HG03558 (cell line): ENCODE data around the gene PICK1.
"Not testable (repeated sequence)": the region's sequence is repeated elsewhere in the genome, so short reads cannot be mapped to it uniquely, and the experiment has no call there.

Source experiments
- ATAC-seq: cut with Tn5 transposase; IDR thresholded peaks from one replicate; pipeline ENCODE4 v1.9.1; 2021; ENCODE audit warnings: moderate number of reproducible peaks; ENCODE audit not compliant: unreplicated experiment; ENCODE audit errors: extremely low read depth

The PICK1 gene

DNA sequence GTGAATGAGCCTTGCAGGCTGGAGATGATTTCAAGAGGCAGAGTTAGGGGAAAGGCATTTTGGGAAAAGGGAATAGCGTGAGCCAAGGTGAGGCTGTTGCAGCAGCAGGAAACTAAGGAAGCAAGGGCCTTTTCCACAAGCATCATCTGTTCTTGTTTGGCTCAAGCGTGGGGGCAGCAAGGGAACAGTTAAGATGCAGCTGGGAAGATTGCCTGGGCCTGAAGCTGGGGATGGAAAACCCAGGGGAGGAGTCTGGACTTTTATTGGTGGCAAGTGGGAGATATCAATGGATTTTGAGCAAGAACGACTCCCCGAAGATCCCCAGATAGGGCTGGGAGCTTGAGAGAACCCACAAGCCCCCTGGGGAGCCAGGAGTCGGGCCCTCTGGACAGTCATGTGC, 27.3 kb upstream of the PICK1 start:
- ATAC-seq = no peak

- ATAC-seq = no peak
Observed at GRCh38 chr22:38030311-38031133, 26.7 kb upstream of the PICK1 start.

DNA sequence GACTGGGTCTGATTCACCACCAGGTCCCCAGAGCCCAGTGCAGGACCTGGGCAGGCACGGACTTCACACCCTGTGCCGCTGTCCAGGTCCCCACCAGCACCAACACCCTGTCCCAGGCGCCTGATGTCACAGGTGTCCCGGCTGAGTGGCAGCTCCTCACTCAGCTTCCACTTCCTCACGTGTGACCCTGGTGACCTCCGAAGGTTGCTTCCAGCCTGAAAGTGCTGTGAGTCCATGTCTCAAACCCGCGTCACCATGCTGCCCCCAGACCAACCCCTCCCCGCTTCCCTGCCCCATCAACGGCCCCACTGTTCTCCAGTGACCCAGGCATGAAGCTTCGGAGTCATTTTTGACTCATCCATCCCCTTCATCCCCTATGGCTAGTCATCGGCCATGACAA, 25.7 kb upstream of the PICK1 start:
- no peak for ATAC-seq

DNA sequence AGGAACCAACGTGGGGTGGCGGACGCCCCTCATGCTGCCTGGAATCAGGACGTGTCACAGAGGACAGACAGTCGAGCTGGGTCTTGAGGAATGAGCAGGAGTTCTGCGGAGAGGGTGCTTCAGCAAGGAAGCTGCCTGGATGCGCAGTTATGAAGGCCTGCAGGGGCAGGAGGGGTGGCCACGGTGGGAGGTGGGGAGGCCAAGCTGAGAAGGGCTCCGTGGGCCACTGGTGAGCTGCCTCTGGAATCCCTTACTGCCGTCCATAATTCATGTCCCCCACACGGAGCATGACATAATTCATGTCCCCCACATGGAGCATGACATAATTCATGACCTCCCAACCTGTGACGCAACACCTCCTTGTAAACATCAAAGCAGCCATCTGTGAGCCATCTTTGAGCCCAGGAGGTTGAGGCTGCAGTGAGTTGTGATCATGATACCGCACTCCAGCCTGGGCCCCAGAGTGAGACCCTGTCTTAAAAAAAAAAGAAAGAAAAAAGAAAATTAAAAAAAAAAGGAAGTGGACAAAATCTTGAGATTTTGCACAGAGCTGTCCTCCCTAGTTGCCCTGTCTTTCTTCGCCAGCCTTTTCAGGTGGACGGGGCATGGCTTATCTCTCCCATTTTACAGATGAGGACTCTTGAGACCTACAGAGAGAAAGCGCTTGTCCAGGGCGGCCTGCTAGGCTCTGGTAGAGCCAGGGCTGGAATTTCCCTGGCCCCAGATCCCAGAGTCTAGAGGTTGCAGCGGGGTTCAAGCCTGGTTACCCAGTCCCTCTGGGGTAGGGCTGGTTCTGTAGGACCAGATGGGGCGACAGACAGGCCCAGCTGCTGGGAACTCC, 24.3 kb upstream of the PICK1 start:
- ATAC-seq = no peak

DNA sequence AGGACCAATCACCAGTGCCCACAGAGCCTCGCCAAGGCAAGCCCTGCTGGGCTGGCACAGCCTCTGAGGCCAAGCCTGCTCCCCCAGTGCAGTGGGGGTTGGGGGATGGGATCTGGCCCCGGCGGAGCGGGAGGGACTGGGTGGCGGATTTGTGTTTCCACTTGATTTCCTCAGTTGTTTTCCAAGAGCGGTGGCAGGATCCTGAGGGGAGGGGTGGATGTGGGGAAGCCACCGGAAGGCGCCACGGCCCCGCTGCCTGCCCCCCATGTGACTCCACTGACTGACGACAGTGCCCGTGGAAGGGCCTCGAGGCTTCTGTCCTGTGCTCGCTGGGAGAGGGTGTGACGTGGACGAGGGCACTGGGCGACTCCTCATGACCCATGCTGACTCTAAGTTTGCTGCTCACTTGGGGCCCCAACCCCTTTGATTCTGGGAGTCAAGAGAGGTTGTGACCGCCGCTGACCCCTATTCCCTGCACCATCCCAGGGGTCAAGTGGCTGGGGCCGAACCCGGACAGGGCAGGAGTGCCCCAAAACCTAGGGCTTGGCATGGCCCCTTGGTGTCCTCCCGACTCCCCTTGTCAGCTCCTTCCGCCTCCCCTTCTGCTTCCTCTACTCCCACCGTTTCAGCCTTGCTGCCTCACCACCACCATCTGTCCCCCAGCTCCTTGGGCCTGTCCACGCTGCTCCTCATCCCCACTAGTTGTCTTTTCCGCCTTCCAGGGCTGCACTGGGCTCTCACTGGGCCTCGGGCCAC, 23.5 kb upstream of the PICK1 start:
- no peak for ATAC-seq

GRCh38 chr22:38034278-38034882, 22.8 kb upstream of the PICK1 start:
- ATAC-seq = no peak

GRCh38 chr22:38034884-38035529, 22.2 kb upstream of the PICK1 start:
- ATAC-seq = no peak

DNA sequence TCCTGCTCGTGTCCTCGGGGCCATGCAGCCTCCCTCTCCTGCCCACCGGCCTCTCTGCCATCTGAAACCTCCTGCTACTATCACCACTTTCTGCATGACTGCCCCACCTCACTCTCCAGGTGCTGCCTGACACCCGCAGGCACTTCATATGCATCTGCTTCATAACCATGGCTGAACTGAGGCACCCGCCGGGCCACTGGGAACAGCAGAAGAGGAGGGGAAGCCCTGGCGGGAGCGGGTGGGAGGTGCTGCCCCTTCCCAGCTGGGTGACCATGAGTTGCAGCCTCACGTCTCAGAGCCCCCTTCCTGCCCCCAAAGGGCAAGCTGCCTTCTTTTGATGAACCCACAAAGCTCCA, 21.7 kb upstream of the PICK1 start:
- no peak for ATAC-seq

- no peak for ATAC-seq
Observed at GRCh38 chr22:38036392-38037062, 20.7 kb upstream of the PICK1 start.

- not testable (repeated sequence) for ATAC-seq
Observed at GRCh38 chr22:38037367-38038150, 19.6 kb upstream of the PICK1 start.

DNA sequence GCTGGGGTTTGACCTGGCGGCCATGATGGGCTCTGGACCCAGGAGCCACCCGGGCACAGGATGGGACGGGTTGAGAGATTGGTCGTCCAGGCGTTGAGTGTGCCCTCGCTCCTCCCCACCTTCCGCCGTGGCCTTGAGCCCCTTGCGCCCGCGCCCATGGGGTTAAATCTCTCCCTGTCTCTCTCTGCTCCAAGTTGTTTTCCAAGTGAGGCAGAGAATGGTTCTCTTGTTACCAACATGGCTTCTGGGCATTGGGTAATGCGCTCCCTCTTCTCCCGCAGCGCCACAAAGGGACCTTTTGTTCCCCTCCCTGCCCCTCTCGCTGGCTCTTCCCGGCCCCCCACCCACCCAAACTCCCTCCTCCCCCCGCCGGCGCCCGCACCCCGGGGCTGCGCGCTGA, 18.8 kb upstream of the PICK1 start:
- no peak for ATAC-seq

GRCh38 chr22:38038890-38039812, 18.1 kb upstream of the PICK1 start:
- no peak for ATAC-seq

- no peak for ATAC-seq
Observed at GRCh38 chr22:38040953-38041759, 16.0 kb upstream of the PICK1 start.

DNA sequence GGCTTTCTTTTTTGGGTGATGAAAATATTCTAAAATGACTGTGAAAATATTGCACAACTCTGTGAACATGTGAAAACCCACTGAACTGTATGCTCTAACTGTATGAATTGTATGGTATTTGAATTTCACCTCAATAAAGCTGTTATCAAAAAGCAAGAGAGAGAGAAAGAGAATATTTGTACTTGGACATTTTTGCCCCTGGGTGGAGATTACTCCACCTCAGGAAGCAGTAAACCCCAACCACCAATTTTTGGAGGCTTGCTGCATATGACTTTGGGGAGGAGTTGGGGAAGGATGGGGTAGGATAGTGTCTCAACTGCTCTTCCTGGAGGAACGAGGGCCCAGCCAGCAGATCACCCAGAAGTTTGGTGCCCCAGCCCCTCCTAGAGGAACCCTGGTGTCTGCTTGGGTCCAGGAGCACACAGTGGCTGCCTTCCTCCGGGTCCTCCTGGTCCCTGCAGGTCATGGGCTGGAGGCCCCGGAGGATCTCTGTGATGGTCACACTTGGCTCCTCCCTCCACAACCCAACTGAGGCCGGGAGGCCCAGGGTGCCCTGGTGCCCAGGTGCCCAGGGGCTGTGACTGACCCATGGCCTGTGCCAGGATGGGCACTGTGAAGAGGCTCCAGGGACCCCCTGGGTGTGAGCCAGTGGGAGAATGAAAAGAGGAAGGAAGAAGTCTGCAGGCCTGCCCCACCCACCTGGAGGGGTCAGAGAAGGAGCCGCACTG, 15.3 kb upstream of the PICK1 start:
- no peak for ATAC-seq

- no peak for ATAC-seq
Observed at GRCh38 chr22:38042488-38042790, 14.8 kb upstream of the PICK1 start.
